SU-DHL-6 (cell line): Measurements from ENCODE around the gene AMN.

Experiments used
- CTCF ChIP-seq: fragments of 200-600 bp; sonication (generic); IDR thresholded peaks from one replicate; pipeline ENCODE4 v1.5.1; 2017; ENCODE audit warnings: antibody characterized with exemption, mild to moderate bottlenecking, low read length, moderate library complexity; ENCODE audit not compliant: insufficient read depth, poor library complexity, severe bottlenecking
- EZH2phosphoT487 ChIP-seq: fragments of 200-600 bp; sonication (generic), shearing (Covaris generic); conservative IDR thresholded peaks from 2 replicates; pipeline ENCODE4 v1.6.1; 2018; ENCODE audit warnings: mild to moderate bottlenecking, antibody characterized with exemption, low read length, moderate library complexity, mixed read lengths

- TF ChIP-seq CTCF: no peak
- no peak for TF ChIP-seq EZH2phosphoT487
Observed at GRCh38 chr14:102878970-102879460, 43.4 kb upstream of the AMN start.
